Lung (tissue), 12 donors: ENCODE results near the gene SPANXN4. TPM values are rescaled to one million over a fixed set of nuclear protein-coding genes. Genes with fewer than 3 reads are reported as not detected.

Source experiments
- ATAC-seq: fragments of 200-7000 bp; cut with Tn5 transposase; one replicate; pipeline ENCODE4 v1.9.1; 2020; ENCODE audit warnings: moderate number of reproducible peaks; ENCODE audit not compliant: insufficient read depth, low FRiP score
- DNase-seq, 3 donors: peaks; one replicate each; pipeline ENCODE4 v3.0.0-alpha.2; 2013 to 2017
- H3K27ac ChIP-seq, 2 donors: one replicate each; pipeline ENCODE4 v1.5.1; 2013; ENCODE audit warnings: mild to moderate bottlenecking in 2 of 2, moderate library complexity in 2 of 2, control low read depth in 1 of 2, inconsistent platforms in 1 of 2, low read depth in 1 of 2, low read length in 1 of 2
- H3K27me3 ChIP-seq, 3 donors: one replicate each; pipeline ENCODE4 v1.5.1; 2013; ENCODE audit warnings: low read length in 2 of 3; ENCODE audit not compliant: control insufficient read depth in 3 of 3, insufficient read depth in 3 of 3
- H3K36me3 ChIP-seq, 4 donors: one replicate each; pipeline ENCODE4 v1.5.1; 2013; ENCODE audit warnings: low read length in 4 of 4, mild to moderate bottlenecking in 1 of 4, moderate library complexity in 1 of 4; ENCODE audit not compliant: control insufficient read depth in 4 of 4, insufficient read depth in 4 of 4
- H3K4me1 ChIP-seq, 5 donors: one replicate each; pipeline ENCODE4 v1.5.1; 2013; ENCODE audit warnings: low read length in 5 of 5, mild to moderate bottlenecking in 2 of 5, moderate library complexity in 1 of 5; ENCODE audit not compliant: control insufficient read depth in 5 of 5, insufficient read depth in 5 of 5
- H3K4me3 ChIP-seq: one replicate; pipeline ENCODE4 v1.5.1; 2013; ENCODE audit warnings: mild to moderate bottlenecking, control low read depth, moderate library complexity
- H3K9ac ChIP-seq, 2 donors: one replicate each; pipeline ENCODE4 v1.5.1; 2013; ENCODE audit warnings: low read length in 2 of 2, control low read depth in 1 of 2; ENCODE audit not compliant: insufficient read depth in 1 of 2
- H3K9me3 ChIP-seq, 4 donors: one replicate each; pipeline ENCODE4 v1.5.1; 2013; ENCODE audit warnings: low read length in 3 of 4, mild to moderate bottlenecking in 1 of 4, moderate library complexity in 1 of 4; ENCODE audit not compliant: control insufficient read depth in 4 of 4, insufficient read depth in 3 of 4
- CTCF ChIP-seq: IDR thresholded peaks from 2 replicates; pipeline ENCODE4 v1.5.1; 2012; ENCODE audit warnings: mild to moderate bottlenecking; ENCODE audit errors: control extremely low read depth, extremely low read depth
- WGBS, 2 donors: extraction: QIAGEN DNeasy Blood & Tissue Kit; methylation state at CpG; one replicate each; pipeline ENCODE4 v1.1.7; 2013; 5-methylcytosine and 5-hydroxymethylcytosine counted together
- polyA plus RNA-seq, 2 donors: library from polyadenylated mRNA; stranded (reverse); fragments of 200-250 nt; gene quantifications; one replicate each; pipeline ENCODE4 v1.2.1, GENCODE V29; 2013
- total RNA-seq, 2 donors: library from RNA; depleted of rRNA in 1 of 2; stranded (reverse); fragments of >200 nt in 1 of 2; gene quantifications; one replicate each; pipeline ENCODE4 v1.2.1, GENCODE V29; 2014 to 2021
- donor health status: control.
- donor health status: control.
- donor health status: Bipolar disorder and iron deficiency.
- donor health status: healthy.
- donor health status: DM: yes; HTN: yes; CAD: no.

Gene SPANXN4
- total and polyA plus RNA-seq, 4 donors = not detected

DNA sequence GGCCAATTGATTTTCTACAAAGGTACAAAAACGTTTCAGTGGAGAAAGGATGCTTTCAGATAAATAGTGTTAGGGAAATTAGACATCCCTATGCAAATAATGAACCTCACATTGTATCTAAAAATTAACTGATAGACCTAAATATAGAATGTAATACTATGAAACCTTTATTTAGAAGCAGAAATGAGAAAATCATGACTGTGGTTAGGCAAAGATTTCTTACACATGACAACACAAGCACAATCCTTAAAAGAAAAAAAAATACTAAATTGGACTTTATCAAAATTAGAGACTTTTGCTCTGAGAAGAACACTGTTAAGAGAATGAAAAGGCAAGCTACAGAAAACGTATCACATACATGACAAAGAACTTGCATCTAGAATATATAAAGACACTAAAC is 43.0 kb upstream of the SPANXN4 start:
- no peak for TF ChIP-seq CTCF
- Histone ChIP-seq H3K4me1 (no peaks in the 10 kb centered on the region), H3K4me3 (no peak overlapping the region), H3K9ac (no peak overlapping the region), H3K27me3 (no peaks in the 10 kb centered on the region), H3K36me3 (no peaks in the 10 kb centered on the region), H3K27ac (no peak overlapping the region), H3K9me3 (no peaks in the 10 kb centered on the region)
- DNase-seq (no peak), ATAC-seq (no peak)
- WGBS, 2 donors = 34 to 44% methylated on average over 2 of the region's 2 CpGs

- no peak for ATAC-seq
- no peak overlapping the region for H3K4me3 ChIP-seq
- no peaks in the 10 kb centered on the region for H3K27me3 ChIP-seq
- H3K36me3 ChIP-seq = no peaks in the 10 kb centered on the region
- no peak for DNase-seq
- H3K9me3 ChIP-seq = no peaks in the 10 kb centered on the region
- 34 to 36% methylated on average over 2 of the region's 2 CpGs for WGBS, 2 donors
- TF ChIP-seq CTCF = no peak
- H3K27ac ChIP-seq = no peak overlapping the region
- no peaks in the 10 kb centered on the region for H3K4me1 ChIP-seq
- H3K9ac ChIP-seq = no peak overlapping the region
Measured at GRCh38 chrX:142994988-142995387, 30.7 kb upstream of the SPANXN4 start.

DNA sequence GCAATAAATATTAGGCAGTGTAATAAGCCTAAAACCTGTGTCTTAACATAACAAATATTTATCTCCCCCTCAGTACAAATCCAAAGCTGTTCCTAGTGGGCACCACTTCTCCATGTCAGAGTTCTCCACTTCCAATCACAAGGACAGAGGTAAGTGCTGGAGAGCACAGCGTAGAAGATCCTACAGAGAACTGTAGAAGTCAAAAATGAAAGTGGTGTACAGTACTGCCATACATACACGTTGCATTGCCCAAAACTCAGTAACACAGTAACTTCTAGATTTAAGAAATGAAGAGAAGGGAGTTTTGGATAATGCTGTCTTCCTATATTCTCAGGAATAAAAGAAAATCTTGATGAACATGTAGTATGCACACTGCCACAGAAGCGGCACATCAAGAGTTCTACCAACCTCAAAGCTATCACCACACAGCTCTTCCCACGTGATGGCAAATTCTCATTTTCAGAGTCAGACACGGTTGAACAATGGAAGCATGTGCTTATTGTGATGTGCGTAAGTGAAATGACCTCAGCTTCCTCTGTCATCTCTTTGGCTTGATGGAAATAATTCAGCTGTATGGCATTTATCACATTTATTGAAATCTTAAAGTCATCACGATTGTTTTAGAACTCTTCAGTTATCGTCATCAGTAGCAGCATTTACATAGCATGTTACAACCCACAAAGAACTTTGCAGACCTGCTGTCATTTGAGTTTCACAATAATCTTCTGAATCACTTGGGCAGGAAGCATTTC is 27.1 kb upstream of the SPANXN4 start:
- Histone ChIP-seq H3K9ac (no peak overlapping the region), H3K36me3 (no peaks in the 10 kb centered on the region), H3K4me3 (no peak overlapping the region), H3K9me3 (no peaks in the 10 kb centered on the region), H3K27me3 (no peaks in the 10 kb centered on the region), H3K27ac (no peak overlapping the region), H3K4me1 (no peaks in the 10 kb centered on the region)
- DNase-seq (no peak), ATAC-seq (no peak)
- WGBS, 2 donors = 67 to 86% methylated on average over 8 of the region's 8 CpGs
- no peak for TF ChIP-seq CTCF
